Immature natural killer cell (primary cell): ENCODE measurements around the gene METTL27. TPM values are rescaled to one million over a fixed set of nuclear protein-coding genes. Genes with fewer than 3 reads are reported as not detected.
"Not testable (repeated sequence)": the region's sequence is repeated elsewhere in the genome, so short reads cannot be mapped to it uniquely, and the experiment has no call there.

Experiments
- DNase-seq, 3 donors: peaks; one replicate each; pipeline ENCODE4 v3.0.0; 2022; ENCODE audit warnings: mixed read lengths in 1 of 3
- H3K27ac Mint-ChIP-seq, 6 donors: one replicate each; pipeline ENCODE4 v1.8.0; 2020; ENCODE audit warnings: mixed read lengths in 6 of 6, mild to moderate bottlenecking in 5 of 6, inconsistent platforms in 4 of 6, moderate library complexity in 3 of 6
- H3K27me3 Mint-ChIP-seq, 3 donors: one replicate each; pipeline ENCODE4 v1.8.0; 2020 to 2021; ENCODE audit warnings: low read depth in 3 of 3, mild to moderate bottlenecking in 3 of 3, mixed read lengths in 3 of 3, moderate library complexity in 3 of 3, inconsistent platforms in 1 of 3
- H3K36me3 Mint-ChIP-seq, 3 donors: one replicate each; pipeline ENCODE4 v1.8.0; 2020; ENCODE audit warnings: mixed read lengths in 3 of 3, inconsistent platforms in 2 of 3, mild to moderate bottlenecking in 2 of 3
- H3K4me1 Mint-ChIP-seq, 2 donors: one replicate each; pipeline ENCODE4 v1.8.0; 2020; ENCODE audit warnings: inconsistent platforms in 2 of 2, mild to moderate bottlenecking in 2 of 2, mixed read lengths in 2 of 2, moderate library complexity in 1 of 2
- H3K4me3 Mint-ChIP-seq, 5 donors: one replicate each; pipeline ENCODE4 v1.8.0; 2020; ENCODE audit warnings: mild to moderate bottlenecking in 5 of 5, mixed read lengths in 5 of 5, inconsistent platforms in 3 of 5, moderate library complexity in 3 of 5
- H3K9me3 Mint-ChIP-seq, 6 donors: one replicate each; pipeline ENCODE4 v1.8.0; 2020; ENCODE audit warnings: mild to moderate bottlenecking in 6 of 6, mixed read lengths in 6 of 6, inconsistent platforms in 4 of 6, moderate library complexity in 3 of 6
- polyA plus RNA-seq, 3 donors: library from polyadenylated mRNA; unstranded; fragments of 300-500 nt; fragmentation: Illumina TruSeq; gene quantifications; one replicate each; pipeline ENCODE4 v1.2.3, GENCODE V29; 2021

METTL27 gene
- polyA plus RNA-seq, 3 donors from 2014 or later = 0.46 TPM; not detected in 2

GRCh38 chr7:73858807-73859206, 16.5 kb upstream of the METTL27 start:
- no peak overlapping the region for H3K27ac Mint-ChIP-seq
- H3K4me1 Mint-ChIP-seq = peaks cover 0 to 5% of the 10 kb centered on the region in 2 donors
- H3K4me3 Mint-ChIP-seq = no peak overlapping the region
- H3K9me3 Mint-ChIP-seq = no peaks in the 10 kb centered on the region
- no peak for DNase-seq
- H3K36me3 Mint-ChIP-seq = no peaks in the 10 kb centered on the region
- H3K27me3 Mint-ChIP-seq = peaks cover 7 to 14% (median 11%) of the 10 kb centered on the region in 3 donors

GRCh38 chr7:73856941-73857340, 14.6 kb upstream of the METTL27 start:
- Mint-ChIP-seq H3K27me3 (peaks cover 8 to 17% (median 14%) of the 10 kb centered on the region in 3 donors), H3K4me3 (no peak overlapping the region)
- DNase-seq = no peak

GRCh38 chr7:73852500-73852899, 10.2 kb upstream of the METTL27 start:
- Mint-ChIP-seq H3K36me3 (no peaks in the 10 kb centered on the region), H3K27me3 (peaks cover 6 to 17% (median 10%) of the 10 kb centered on the region in 3 donors), H3K9me3 (no peaks in the 10 kb centered on the region), H3K4me1 (peaks cover 0 to 5% of the 10 kb centered on the region in 2 donors), H3K27ac (no peak overlapping the region), H3K4me3 (no peak overlapping the region)
- DNase-seq = no peak

More at GRCh38 chr7:73856941-73857340, 14.6 kb upstream of the METTL27 start:
- H3K36me3 Mint-ChIP-seq = no peaks in the 10 kb centered on the region
- peaks cover 0 to 5% of the 10 kb centered on the region in 2 donors for H3K4me1 Mint-ChIP-seq
- H3K9me3 Mint-ChIP-seq = no peaks in the 10 kb centered on the region
- H3K27ac Mint-ChIP-seq = no peak overlapping the region

GRCh38 chr7:73851410-73852338, 9.4 kb upstream of the METTL27 start:
- peaks cover 5 to 15% (median 10%) of the 10 kb centered on the region in 3 donors for H3K27me3 Mint-ChIP-seq
- no peak for DNase-seq
- H3K36me3 Mint-ChIP-seq = no peaks in the 10 kb centered on the region
- H3K4me1 Mint-ChIP-seq = peaks cover 0 to 5% of the 10 kb centered on the region in 2 donors
- H3K27ac Mint-ChIP-seq = no peak overlapping the region
- no peak overlapping the region for H3K4me3 Mint-ChIP-seq
- H3K9me3 Mint-ChIP-seq = no peaks in the 10 kb centered on the region

- peaks cover 1 to 13% (median 10%) of the 10 kb centered on the region in 3 donors for H3K27me3 Mint-ChIP-seq
- no peak for DNase-seq
- H3K9me3 Mint-ChIP-seq = no peaks in the 10 kb centered on the region
- H3K4me3 Mint-ChIP-seq = no peak overlapping the region
- H3K27ac Mint-ChIP-seq = no peak overlapping the region
- H3K4me1 Mint-ChIP-seq = peaks cover 0 to 5% of the 10 kb centered on the region in 2 donors
- no peaks in the 10 kb centered on the region for H3K36me3 Mint-ChIP-seq
These were observed 8.5 kb upstream of the METTL27 start for GRCh38 chr7:73850781-73851207.

- peaks cover 1 to 6% (median 2%) of the 10 kb centered on the region in 3 donors for H3K27me3 Mint-ChIP-seq
- H3K36me3 Mint-ChIP-seq = no peaks in the 10 kb centered on the region
- no peak overlapping the region for H3K27ac Mint-ChIP-seq
- H3K4me1 Mint-ChIP-seq = peaks cover 0 to 8% of the 10 kb centered on the region in 2 donors
- no peak overlapping the region for H3K4me3 Mint-ChIP-seq
- no peak for DNase-seq
- no peaks in the 10 kb centered on the region for H3K9me3 Mint-ChIP-seq
These were observed 5.8 kb upstream of the METTL27 start for GRCh38 chr7:73847941-73848723.

- not testable (repeated sequence) for H3K9me3 Mint-ChIP-seq, H3K4me3 Mint-ChIP-seq, H3K36me3 Mint-ChIP-seq, H3K27me3 Mint-ChIP-seq, DNase-seq, H3K4me1 Mint-ChIP-seq, H3K27ac Mint-ChIP-seq
These were observed 3.4 kb upstream of the METTL27 start for GRCh38 chr7:73845701-73846195.

- no peak for DNase-seq
- Mint-ChIP-seq H3K4me3 (peak overlapping the region in 1 of 5 donors; percentile 2), H3K4me1 (peaks cover 6 to 8% of the 10 kb centered on the region in 2 donors), H3K36me3 (no peaks in the 10 kb centered on the region), H3K27ac (peak overlapping the region in 1 of 6 donors; percentile 21), H3K27me3 (peaks cover 0 to 5% (median 2%) of the 10 kb centered on the region in 3 donors), H3K9me3 (no peaks in the 10 kb centered on the region)
These were observed 2.6 kb upstream of the METTL27 start for GRCh38 chr7:73844848-73845460.

- no peaks in the 10 kb centered on the region for H3K36me3 Mint-ChIP-seq
These were observed 1.8 kb upstream of the METTL27 start for GRCh38 chr7:73844131-73844547.

GRCh38 chr7:73841689-73842066, 638 bp downstream of the METTL27 start:
- no peak for DNase-seq
- H3K4me3 Mint-ChIP-seq = peak overlapping the region; percentile 85 to 89 (median 88)
- peaks cover 0 to 5% (median 3%) of the 10 kb centered on the region in 3 donors for H3K27me3 Mint-ChIP-seq
- no peaks in the 10 kb centered on the region for H3K9me3 Mint-ChIP-seq
- no peaks in the 10 kb centered on the region for H3K36me3 Mint-ChIP-seq
- H3K27ac Mint-ChIP-seq = no peak overlapping the region
- H3K4me1 Mint-ChIP-seq = peaks cover 6 to 8% of the 10 kb centered on the region in 2 donors

More at GRCh38 chr7:73844131-73844547, 1.8 kb upstream of the METTL27 start:
- no peak for DNase-seq
- H3K4me1 Mint-ChIP-seq = peaks cover 6 to 8% of the 10 kb centered on the region in 2 donors
- peak overlapping the region; percentile 24 to 85 (median 36) for H3K4me3 Mint-ChIP-seq
- H3K9me3 Mint-ChIP-seq = no peaks in the 10 kb centered on the region
- H3K27me3 Mint-ChIP-seq = peaks cover 0 to 3% (median 2%) of the 10 kb centered on the region in 3 donors
- H3K27ac Mint-ChIP-seq = no peak overlapping the region

GRCh38 chr7:73840715-73841379, 1.5 kb downstream of the METTL27 start:
- Mint-ChIP-seq H3K27me3 (peaks cover 0 to 5% (median 3%) of the 10 kb centered on the region in 3 donors), H3K4me3 (peak overlapping the region in 4 of 5 donors; percentile 10 to 52 (median 29)), H3K27ac (no peak overlapping the region), H3K9me3 (no peaks in the 10 kb centered on the region), H3K4me1 (peaks cover 6 to 8% of the 10 kb centered on the region in 2 donors), H3K36me3 (no peaks in the 10 kb centered on the region)
- no peak for DNase-seq

GRCh38 chr7:73839743-73840714, 2.3 kb downstream of the METTL27 start:
- Mint-ChIP-seq H3K9me3 (no peaks in the 10 kb centered on the region), H3K4me1 (peaks cover 6 to 8% of the 10 kb centered on the region in 2 donors), H3K4me3 (no peak overlapping the region), H3K27ac (no peak overlapping the region), H3K27me3 (peaks cover 0 to 5% (median 3%) of the 10 kb centered on the region in 3 donors), H3K36me3 (no peaks in the 10 kb centered on the region)
- no peak for DNase-seq
